Large intestine (tissue), 3 donors: ENCODE results near the gene RNF217. TPM values are rescaled to one million over a fixed set of nuclear protein-coding genes. Genes with fewer than 3 reads are reported as not detected.

Source experiments
- DNase-seq, 2 donors: peaks; one replicate each; pipeline versions ENCODE4 v3.0.0 to v3.0.0-alpha.2; 2013
- H3K27ac ChIP-seq: one replicate; pipeline ENCODE4 v1.5.1; 2013; ENCODE audit warnings: low read length
- H3K27me3 ChIP-seq: 2 replicates; pipeline ENCODE4 v1.6.1; 2013; ENCODE audit warnings: low read length; ENCODE audit not compliant: control insufficient read depth, insufficient read depth
- H3K36me3 ChIP-seq: 2 replicates; pipeline ENCODE4 v1.6.1; 2013; ENCODE audit warnings: low read length; ENCODE audit not compliant: control insufficient read depth, insufficient read depth
- H3K4me1 ChIP-seq: one replicate; pipeline ENCODE4 v1.6.1; 2013; ENCODE audit warnings: low read length; ENCODE audit not compliant: control insufficient read depth, insufficient read depth
- H3K4me3 ChIP-seq: one replicate; pipeline ENCODE4 v1.5.1; 2013; ENCODE audit warnings: low read length
- H3K9me3 ChIP-seq: one replicate; pipeline ENCODE4 v1.6.1; 2013; ENCODE audit warnings: mild to moderate bottlenecking, low read depth, low read length, moderate library complexity; ENCODE audit not compliant: control insufficient read depth
- WGBS: methylation state at CpG from one replicate; pipeline ENCODE4 v1.1.5; 2013; ENCODE audit warnings: low lambda C conversion rate; ENCODE audit not compliant: insufficient coverage; 5-methylcytosine and 5-hydroxymethylcytosine counted together
- polyA plus RNA-seq: library from polyadenylated mRNA; unstranded; fragments of 120-200 nt; gene quantifications from one replicate; pipeline ENCODE4 v1.2.1, GENCODE V29; 2013

RNF217 gene
- polyA plus RNA-seq, 1 donor, result 20.0 TPM

GRCh38 chr6:124987291-124987690 lies 25.1 kb downstream of the RNF217 start:
- Histone ChIP-seq H3K4me1 (no peaks in the 10 kb centered on the region), H3K36me3 (no peaks in the 10 kb centered on the region), H3K4me3 (no peak overlapping the region), H3K9me3 (no peaks in the 10 kb centered on the region), H3K27ac (no peak overlapping the region), H3K27me3 (no peaks in the 10 kb centered on the region)
- DNase-seq, result no peak
- 83% methylated on average over 1 of the region's 1 CpG for WGBS

GRCh38 chr6:124987999-124988591 lies 25.9 kb downstream of the RNF217 start:
- Histone ChIP-seq H3K27me3 (no peaks in the 10 kb centered on the region), H3K36me3 (no peaks in the 10 kb centered on the region), H3K4me3 (no peak overlapping the region), H3K4me1 (no peaks in the 10 kb centered on the region), H3K9me3 (no peaks in the 10 kb centered on the region), H3K27ac (no peak overlapping the region)
- WGBS, result 60% methylated on average over 1 of the region's 9 CpGs
- DNase-seq, result no peak

- Histone ChIP-seq H3K27ac (no peak overlapping the region), H3K36me3 (no peaks in the 10 kb centered on the region), H3K27me3 (no peaks in the 10 kb centered on the region), H3K4me3 (no peak overlapping the region), H3K9me3 (no peaks in the 10 kb centered on the region), H3K4me1 (no peaks in the 10 kb centered on the region)
- DNase-seq, result no peak
- WGBS, result 70% methylated on average over 4 of the region's 5 CpGs
These were observed 27.1 kb downstream of the RNF217 start for GRCh38 chr6:124989136-124989983.

- no peaks in the 10 kb centered on the region for H3K27me3 ChIP-seq
- H3K4me3 ChIP-seq, result no peak overlapping the region
- no peak for DNase-seq
- no peaks in the 10 kb centered on the region for H3K4me1 ChIP-seq
- H3K36me3 ChIP-seq, result no peaks in the 10 kb centered on the region
- H3K27ac ChIP-seq, result no peak overlapping the region
- H3K9me3 ChIP-seq, result no peaks in the 10 kb centered on the region
- no CpG with 5 or more reads among the region's 1 CpG for WGBS
These were observed 28.8 kb downstream of the RNF217 start for GRCh38 chr6:124990988-124991387.

- Histone ChIP-seq H3K4me3 (no peak overlapping the region), H3K36me3 (no peaks in the 10 kb centered on the region), H3K27ac (no peak overlapping the region), H3K27me3 (no peaks in the 10 kb centered on the region), H3K4me1 (no peaks in the 10 kb centered on the region), H3K9me3 (no peaks in the 10 kb centered on the region)
- WGBS, result 100% methylated on average over 1 of the region's 1 CpG
- no peak for DNase-seq
These were observed 29.6 kb downstream of the RNF217 start for GRCh38 chr6:124991764-124992295.

- no peaks in the 10 kb centered on the region for H3K4me1 ChIP-seq
- 80% methylated on average over 1 of the region's 6 CpGs for WGBS
These were observed 31.1 kb downstream of the RNF217 start for GRCh38 chr6:124993327-124993726.

GRCh38 chr6:124994648-124995047 lies 32.4 kb downstream of the RNF217 start:
- H3K27me3 ChIP-seq, result no peaks in the 10 kb centered on the region
- H3K9me3 ChIP-seq, result no peaks in the 10 kb centered on the region
- no peak for DNase-seq
- H3K36me3 ChIP-seq, result peaks cover 3% of the 10 kb centered on the region
- WGBS, result 86% methylated on average over 2 of the region's 3 CpGs
- H3K4me3 ChIP-seq, result no peak overlapping the region
- no peak overlapping the region for H3K27ac ChIP-seq
- no peaks in the 10 kb centered on the region for H3K4me1 ChIP-seq

More at GRCh38 chr6:124993327-124993726, 31.1 kb downstream of the RNF217 start:
- H3K36me3 ChIP-seq, result peaks cover 3% of the 10 kb centered on the region
- H3K27ac ChIP-seq, result no peak overlapping the region
- no peak for DNase-seq
- H3K9me3 ChIP-seq, result no peaks in the 10 kb centered on the region
- no peaks in the 10 kb centered on the region for H3K27me3 ChIP-seq
- no peak overlapping the region for H3K4me3 ChIP-seq

- no peaks in the 10 kb centered on the region for H3K4me1 ChIP-seq
- H3K36me3 ChIP-seq, result peaks cover 3% of the 10 kb centered on the region
- no peaks in the 10 kb centered on the region for H3K9me3 ChIP-seq
- H3K4me3 ChIP-seq, result no peak overlapping the region
- no peaks in the 10 kb centered on the region for H3K27me3 ChIP-seq
- DNase-seq, result no peak
- no peak overlapping the region for H3K27ac ChIP-seq
These were observed 32.9 kb downstream of the RNF217 start for GRCh38 chr6:124995131-124995530.

GRCh38 chr6:124995645-124996325 lies 33.5 kb downstream of the RNF217 start:
- Histone ChIP-seq H3K27me3 (no peaks in the 10 kb centered on the region), H3K9me3 (no peaks in the 10 kb centered on the region), H3K36me3 (peaks cover 3% of the 10 kb centered on the region), H3K4me1 (no peaks in the 10 kb centered on the region), H3K4me3 (no peak overlapping the region), H3K27ac (no peak overlapping the region)
- no peak for DNase-seq
- 91% methylated on average over 4 of the region's 8 CpGs for WGBS

GRCh38 chr6:124996411-124996810 lies 34.2 kb downstream of the RNF217 start:
- no peaks in the 10 kb centered on the region for H3K27me3 ChIP-seq
- H3K9me3 ChIP-seq, result no peaks in the 10 kb centered on the region
- H3K27ac ChIP-seq, result no peak overlapping the region
- no peaks in the 10 kb centered on the region for H3K4me1 ChIP-seq
- no peak for DNase-seq
- H3K36me3 ChIP-seq, result peaks cover 3% of the 10 kb centered on the region
- no peak overlapping the region for H3K4me3 ChIP-seq
